DND-41 (cell line): ENCODE data around the gene LTBP2.

ENCODE experiments used
- ATAC-seq: fragments of 200-7000 bp; cut with Tn5 transposase; 3 replicates; pipeline ENCODE4 v1.9.1; 2021; ENCODE audit warnings: low read depth; ENCODE audit not compliant: insufficient read depth
- DNase-seq: peaks from one replicate; pipeline ENCODE4 v3.0.0-alpha.2; 2020
- H2AFZ ChIP-seq: 2 replicates; pipeline ENCODE4 v1.6.0; 2012; ENCODE audit warnings: low read depth, low read length
- H3K27ac ChIP-seq: 2 replicates; pipeline ENCODE4 v1.5.1; 2012; ENCODE audit warnings: low read length, inconsistent platforms
- H3K27me3 ChIP-seq: fragments of 200-600 bp; sonication (generic); 2 replicates; pipeline ENCODE4 v1.6.0; 2012; ENCODE audit warnings: low read length, mild to moderate bottlenecking, inconsistent platforms; ENCODE audit not compliant: insufficient read depth, poor library complexity
- H3K36me3 ChIP-seq: 2 replicates; pipeline ENCODE4 v1.5.1; 2012; ENCODE audit warnings: low read length, inconsistent platforms; ENCODE audit not compliant: insufficient read depth
- H3K4me1 ChIP-seq: 2 replicates; pipeline ENCODE4 v1.5.1; 2012; ENCODE audit warnings: mild to moderate bottlenecking, low read length; ENCODE audit not compliant: insufficient read depth
- H3K4me2 ChIP-seq: 2 replicates; pipeline ENCODE4 v1.6.0; 2012; ENCODE audit warnings: mild to moderate bottlenecking, moderate library complexity, low read length, inconsistent platforms; ENCODE audit not compliant: insufficient read depth
- H3K4me3 ChIP-seq, 2 experiments: fragments of 200-600 bp in 1 of 2; shearing (Covaris generic) in 1 of 2; 2 replicates each; pipeline ENCODE4 v1.5.1; 2012 to 2016; ENCODE audit warnings: inconsistent platforms in 2 of 2, low read length in 2 of 2, mild to moderate bottlenecking in 2 of 2, low read depth in 1 of 2, moderate library complexity in 1 of 2
- H3K79me2 ChIP-seq: 2 replicates; pipeline ENCODE4 v1.6.0; 2012; ENCODE audit warnings: low read length, inconsistent platforms; ENCODE audit not compliant: insufficient read depth
- H3K9ac ChIP-seq: 2 replicates; pipeline ENCODE4 v1.6.0; 2012; ENCODE audit warnings: low read depth, mild to moderate bottlenecking, inconsistent platforms, low read length, moderate library complexity
- H3K9me3 ChIP-seq: 2 replicates; pipeline ENCODE4 v1.5.1; 2012; ENCODE audit warnings: low read length, moderate library complexity, mild to moderate bottlenecking, inconsistent platforms; ENCODE audit not compliant: insufficient read depth, severe bottlenecking
- H4K20me1 ChIP-seq: 2 replicates; pipeline ENCODE4 v1.6.0; 2012; ENCODE audit warnings: low read length; ENCODE audit not compliant: insufficient read depth
- EZH2 ChIP-seq: IDR thresholded peaks from 3 replicates; pipeline ENCODE4 v1.6.1; 2012; ENCODE audit warnings: borderline replicate concordance, low read depth, mild to moderate bottlenecking, moderate library complexity, low read length, inconsistent platforms; ENCODE audit not compliant: severe bottlenecking
- TF ChIP-seq, protein P1 (sequence below): IDR thresholded peaks from 2 replicates; pipeline ENCODE4 v1.5.1; 2012; ENCODE audit warnings: borderline replicate concordance, low read length, moderate library complexity, mild to moderate bottlenecking; ENCODE audit not compliant: poor library complexity, severe bottlenecking; ENCODE audit errors: extremely low read depth

The LTBP2 gene

DNA sequence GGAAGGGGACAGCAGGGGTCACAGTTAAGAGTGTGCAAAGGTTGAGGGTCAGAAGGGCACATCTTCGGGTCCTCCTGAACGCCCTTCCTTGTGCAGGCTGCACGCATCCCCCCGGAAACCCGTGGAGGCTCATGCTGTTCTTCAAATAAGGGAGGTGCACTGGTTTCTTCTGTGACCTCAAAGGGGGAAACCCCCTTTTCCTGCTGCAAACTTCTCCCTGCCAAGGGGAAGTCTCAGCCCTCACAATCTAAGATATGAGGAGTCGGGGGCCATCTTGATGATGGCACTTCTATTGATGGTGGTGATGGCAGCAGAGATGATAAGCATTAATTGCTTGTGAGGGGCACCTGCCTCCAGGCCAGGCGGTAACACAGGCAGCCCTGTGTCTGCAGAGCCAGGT, 78.5 kb downstream of the LTBP2 start:
- H3K9ac ChIP-seq, result no peak overlapping the region
- H3K36me3 ChIP-seq, result no peaks in the 10 kb centered on the region
- TF ChIP-seq, protein P1, sequence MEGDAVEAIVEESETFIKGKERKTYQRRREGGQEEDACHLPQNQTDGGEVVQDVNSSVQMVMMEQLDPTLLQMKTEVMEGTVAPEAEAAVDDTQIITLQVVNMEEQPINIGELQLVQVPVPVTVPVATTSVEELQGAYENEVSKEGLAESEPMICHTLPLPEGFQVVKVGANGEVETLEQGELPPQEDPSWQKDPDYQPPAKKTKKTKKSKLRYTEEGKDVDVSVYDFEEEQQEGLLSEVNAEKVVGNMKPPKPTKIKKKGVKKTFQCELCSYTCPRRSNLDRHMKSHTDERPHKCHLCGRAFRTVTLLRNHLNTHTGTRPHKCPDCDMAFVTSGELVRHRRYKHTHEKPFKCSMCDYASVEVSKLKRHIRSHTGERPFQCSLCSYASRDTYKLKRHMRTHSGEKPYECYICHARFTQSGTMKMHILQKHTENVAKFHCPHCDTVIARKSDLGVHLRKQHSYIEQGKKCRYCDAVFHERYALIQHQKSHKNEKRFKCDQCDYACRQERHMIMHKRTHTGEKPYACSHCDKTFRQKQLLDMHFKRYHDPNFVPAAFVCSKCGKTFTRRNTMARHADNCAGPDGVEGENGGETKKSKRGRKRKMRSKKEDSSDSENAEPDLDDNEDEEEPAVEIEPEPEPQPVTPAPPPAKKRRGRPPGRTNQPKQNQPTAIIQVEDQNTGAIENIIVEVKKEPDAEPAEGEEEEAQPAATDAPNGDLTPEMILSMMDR, result no peak
- TF ChIP-seq EZH2, result no peak
- no peak overlapping the region for H3K27ac ChIP-seq
- no peak overlapping the region for H3K4me2 ChIP-seq
- ATAC-seq (no peak), DNase-seq (no peak)
- no peaks in the 10 kb centered on the region for H3K9me3 ChIP-seq
- no peak overlapping the region for H2AFZ ChIP-seq
- no peak overlapping the region for H3K4me3 ChIP-seq
- H3K79me2 ChIP-seq, result no peaks in the 10 kb centered on the region
- H3K4me1 ChIP-seq, result no peaks in the 10 kb centered on the region
- no peaks in the 10 kb centered on the region for H4K20me1 ChIP-seq
- no peaks in the 10 kb centered on the region for H3K27me3 ChIP-seq

DNA sequence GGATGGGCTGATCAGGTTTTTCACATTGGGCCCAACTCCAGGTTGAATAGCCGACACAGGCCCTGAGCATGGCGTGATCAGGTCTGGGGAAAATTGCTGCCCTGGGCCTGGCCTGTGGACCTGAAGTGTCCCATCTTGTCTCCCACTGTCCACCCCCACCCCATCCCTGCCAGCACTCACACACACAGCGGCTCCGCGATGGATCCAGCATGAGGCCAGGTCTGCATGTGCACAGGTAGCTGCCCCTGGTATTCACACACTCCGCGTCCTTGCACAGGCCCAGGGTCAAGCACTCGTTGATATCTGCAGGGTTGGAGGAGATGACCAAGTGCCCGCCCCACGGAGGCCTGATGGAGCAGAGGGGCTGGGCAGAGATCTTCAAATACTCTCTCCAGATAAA, 79.8 kb downstream of the LTBP2 start:
- no peak overlapping the region for H3K27ac ChIP-seq
- no peak for ATAC-seq

DNA sequence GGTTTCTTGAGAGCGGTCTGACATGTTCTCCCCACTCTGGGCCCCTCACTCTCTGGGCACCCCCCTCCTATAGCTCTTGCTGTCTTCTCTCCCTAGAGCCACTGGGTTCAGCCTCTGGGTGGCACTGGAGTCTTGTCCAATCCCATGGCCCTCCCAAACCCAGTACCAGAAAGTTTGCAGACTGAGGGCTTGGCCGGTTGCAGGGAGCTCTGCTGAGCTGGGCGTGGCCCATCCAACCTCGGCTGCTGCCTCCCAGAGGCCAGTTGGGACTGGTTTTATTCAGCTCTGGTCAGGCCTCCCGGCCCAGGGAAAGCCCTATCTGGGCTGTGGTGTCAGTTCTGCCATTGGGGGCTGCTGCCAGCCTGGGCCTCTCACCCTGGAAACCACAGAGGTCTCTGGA, 80.6 kb downstream of the LTBP2 start:
- Histone ChIP-seq H3K27me3 (no peaks in the 10 kb centered on the region), H3K9ac (no peak overlapping the region), H3K4me3 (no peak overlapping the region), H3K79me2 (no peaks in the 10 kb centered on the region), H3K4me2 (no peak overlapping the region), H3K27ac (no peak overlapping the region), H3K9me3 (no peaks in the 10 kb centered on the region), H4K20me1 (no peaks in the 10 kb centered on the region), H3K4me1 (no peaks in the 10 kb centered on the region), H2AFZ (no peak overlapping the region), H3K36me3 (no peaks in the 10 kb centered on the region)
- no peak for ATAC-seq
- DNase-seq, result no peak
- no peak for TF ChIP-seq EZH2
- TF ChIP-seq, protein P1, result no peak

More for the DNA sequence above, 79.8 kb downstream of the LTBP2 start:
- Histone ChIP-seq H3K4me3 (no peak overlapping the region), H3K4me2 (no peak overlapping the region), H4K20me1 (no peaks in the 10 kb centered on the region), H3K36me3 (no peaks in the 10 kb centered on the region), H2AFZ (no peak overlapping the region), H3K9ac (no peak overlapping the region), H3K9me3 (no peaks in the 10 kb centered on the region), H3K79me2 (no peaks in the 10 kb centered on the region), H3K27me3 (no peaks in the 10 kb centered on the region), H3K4me1 (no peaks in the 10 kb centered on the region)
- TF ChIP-seq EZH2, result no peak
- TF ChIP-seq, protein P1, result no peak
- DNase-seq, result no peak

DNA sequence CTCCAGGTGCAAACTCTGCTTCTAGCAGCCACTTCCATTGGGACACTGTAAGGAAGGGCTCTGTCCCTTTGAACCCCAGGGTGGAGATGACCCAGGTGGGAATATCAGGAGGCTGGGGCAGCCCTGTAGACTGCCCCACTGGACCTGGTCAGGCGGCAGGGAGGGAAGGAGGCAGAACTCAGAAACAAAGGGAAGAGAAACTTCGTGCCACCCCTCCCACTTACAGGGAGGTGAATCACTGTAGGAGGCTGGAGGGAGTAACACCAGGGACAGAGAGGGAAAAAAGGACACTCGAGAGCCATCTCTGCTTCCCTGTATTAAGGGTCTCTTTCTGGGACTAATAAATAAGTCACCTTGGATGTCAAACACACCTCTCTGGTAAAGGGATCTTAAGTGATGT, 81.0 kb downstream of the LTBP2 start:
- Histone ChIP-seq H3K4me1 (no peaks in the 10 kb centered on the region), H4K20me1 (no peaks in the 10 kb centered on the region), H3K9me3 (no peaks in the 10 kb centered on the region), H3K36me3 (no peaks in the 10 kb centered on the region), H3K4me3 (no peak overlapping the region), H3K79me2 (no peaks in the 10 kb centered on the region), H3K27me3 (no peaks in the 10 kb centered on the region), H2AFZ (no peak overlapping the region), H3K4me2 (no peak overlapping the region), H3K9ac (no peak overlapping the region), H3K27ac (no peak overlapping the region)
- no peak for DNase-seq
- ATAC-seq, result no peak
- TF ChIP-seq, protein P1, result no peak
- no peak for TF ChIP-seq EZH2
